Measurements from ENCODE around the gene TCTA. TPM values are rescaled to one million over a fixed set of nuclear protein-coding genes. Genes with fewer than 3 reads are reported as not detected.

TCTA gene
- total and polyA plus RNA-seq, 10 of the 15 experiments (the other 5 are each of a cell fraction or from before 2014, with no cell fraction given), result 6.5 to 30.5 (median 18.3) TPM

- Histone ChIP-seq H3K9ac (ENCODE audit: control insufficient read depth, insufficient read depth, low read length) (no peak overlapping the region), H3K4me3 (no peak overlapping the region), H2AFZ (ENCODE audit: control insufficient read depth, low read depth, low read length) (no peak overlapping the region), H3K36me3 (ENCODE audit: control insufficient read depth in 2 of 2, insufficient read depth in 2 of 2, low read length in 1 of 2) (no peaks in the 10 kb centered on the region), H3K4me1 (ENCODE audit: control insufficient read depth, insufficient read depth, low read length) (no peaks in the 10 kb centered on the region; the same call in 1 of the 2 replicates), H3K27me3 (replicated peaks in 1 of 2; ENCODE audit: control insufficient read depth in 2 of 2, insufficient read depth in 2 of 2, low read length in 1 of 2) (no peaks in the 10 kb centered on the region), H3K79me2 (ENCODE audit: control insufficient read depth, insufficient read depth, low read length) (peaks cover 2% of the 10 kb centered on the region; the same call in 1 of the 2 replicates), H3K9me3 (replicated peaks; ENCODE audit: control insufficient read depth, insufficient read depth, low read length) (no peaks in the 10 kb centered on the region), H4K20me1 (ENCODE audit: control insufficient read depth, insufficient read depth) (no peaks in the 10 kb centered on the region), H3K4me2 (ENCODE audit: control insufficient read depth, insufficient read depth) (no peak overlapping the region), H3K27ac (ENCODE audit: control insufficient read depth, insufficient read depth) (no peak overlapping the region)
- DNase-seq (ENCODE audit: low read depth, low spot score), result no peak
- intact Hi-C loops (cut with micrococcal nuclease; ENCODE audit: unreplicated experiment) (no loop called here), in situ Hi-C loops (cut with MboI) (no loop called here)
- RAD21 ChIA-PET (ENCODE audit: unreplicated experiment), result interaction anchor here (0.8 to 1.5 kb wide), 2 partner anchors 16 to 76 kb away, joined by 3 to 4 read pairs; no protein-coding TSS in a partner anchor
- WGBS (ENCODE audit: insufficient coverage, insufficient replicate concordance, low lambda C conversion rate, missing lambda C conversion rate), result 95% methylated on average over 2 of the region's 2 CpGs
- POLR2A ChIA-PET, result interaction anchor here (0.7 to 3.6 kb wide), 4 partner anchors 12 to 33 kb away, joined by 3 to 28 read pairs (median 4); partner anchors contain the start of genes RHOA and TCTA
- peak; percentile 56 for FAIRE-seq
- no peak for ATAC-seq
- CTCF ChIA-PET, result interaction anchor here (0.8 kb wide), 1 partner anchor 11 kb away, joined by 3 read pairs; no protein-coding TSS in a partner anchor
- SMC1A ChIA-PET (ENCODE audit: uncharacterized antibody, unreplicated experiment), result interaction anchor here (0.6 to 1.5 kb wide), 5 partner anchors 9 to 87 kb away, joined by 3 to 4 read pairs (median 3); no protein-coding TSS in a partner anchor
- BruUV-seq (replicated peaks), result no TSS peak
- TF ChIP-seq BHLHE40 (IDR thresholded peaks at IDR 0.05; ENCODE audit: borderline replicate concordance in 1 of 2, low read depth in 2 of 2, low read length in 1 of 2), result no peak
- TF ChIP-seq, protein P1, sequence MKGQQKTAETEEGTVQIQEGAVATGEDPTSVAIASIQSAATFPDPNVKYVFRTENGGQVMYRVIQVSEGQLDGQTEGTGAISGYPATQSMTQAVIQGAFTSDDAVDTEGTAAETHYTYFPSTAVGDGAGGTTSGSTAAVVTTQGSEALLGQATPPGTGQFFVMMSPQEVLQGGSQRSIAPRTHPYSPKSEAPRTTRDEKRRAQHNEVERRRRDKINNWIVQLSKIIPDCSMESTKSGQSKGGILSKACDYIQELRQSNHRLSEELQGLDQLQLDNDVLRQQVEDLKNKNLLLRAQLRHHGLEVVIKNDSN (IDR thresholded peaks at IDR 0.05; ENCODE audit: borderline replicate concordance, extremely low read length, insufficient read depth, low read depth, low read length), result no peak
- TF ChIP-seq MTA2 (IDR thresholded peaks at IDR 0.05; ENCODE audit: low read depth), result no peak
- no peak for TF ChIP-seq CBX5 (IDR thresholded peaks at IDR 0.05; ENCODE audit: low read depth)
- no peak for TF ChIP-seq NBN (IDR thresholded peaks at IDR 0.05)
- no peak for TF ChIP-seq ASH2L (IDR thresholded peaks at IDR 0.05; ENCODE audit: borderline replicate concordance, low read depth)
- TF ChIP-seq CEBPB (IDR thresholded peaks at IDR 0.05; ENCODE audit: borderline replicate concordance in 1 of 2, low read depth in 2 of 2, low read length in 2 of 2), result no peak
- TF ChIP-seq PML (IDR thresholded peaks at IDR 0.05; ENCODE audit: low read length), result no peak
- no peak for TF ChIP-seq NFYB (IDR thresholded peaks at IDR 0.05; ENCODE audit: insufficient read depth, low read depth, low read length)
- TF ChIP-seq IKZF2 (IDR thresholded peaks at IDR 0.05), result no peak
- no peak for TF ChIP-seq SRF (IDR thresholded peaks at IDR 0.05; ENCODE audit: low read depth in 2 of 2, low read length in 2 of 2)
- no peak for TF ChIP-seq KLF5 (IDR thresholded peaks at IDR 0.05; ENCODE audit: partially characterized antibody)
- TF ChIP-seq USF2 (IDR thresholded peaks at IDR 0.05; ENCODE audit: borderline replicate concordance, low read depth, low read length), result no peak
- TF ChIP-seq FOS (IDR thresholded peaks at IDR 0.05; ENCODE audit: borderline replicate concordance, extremely low read depth, insufficient read length), result no peak
- TF ChIP-seq SKIL (IDR thresholded peaks at IDR 0.05; ENCODE audit: low read depth, poor library complexity, severe bottlenecking), result no peak
- no peak for TF ChIP-seq POLR2AphosphoS2 (IDR thresholded peaks at IDR 0.05; ENCODE audit: low read depth, low read length)
- no peak for TF ChIP-seq FOXK2 (IDR thresholded peaks at IDR 0.05)
- TF ChIP-seq, protein P2, sequence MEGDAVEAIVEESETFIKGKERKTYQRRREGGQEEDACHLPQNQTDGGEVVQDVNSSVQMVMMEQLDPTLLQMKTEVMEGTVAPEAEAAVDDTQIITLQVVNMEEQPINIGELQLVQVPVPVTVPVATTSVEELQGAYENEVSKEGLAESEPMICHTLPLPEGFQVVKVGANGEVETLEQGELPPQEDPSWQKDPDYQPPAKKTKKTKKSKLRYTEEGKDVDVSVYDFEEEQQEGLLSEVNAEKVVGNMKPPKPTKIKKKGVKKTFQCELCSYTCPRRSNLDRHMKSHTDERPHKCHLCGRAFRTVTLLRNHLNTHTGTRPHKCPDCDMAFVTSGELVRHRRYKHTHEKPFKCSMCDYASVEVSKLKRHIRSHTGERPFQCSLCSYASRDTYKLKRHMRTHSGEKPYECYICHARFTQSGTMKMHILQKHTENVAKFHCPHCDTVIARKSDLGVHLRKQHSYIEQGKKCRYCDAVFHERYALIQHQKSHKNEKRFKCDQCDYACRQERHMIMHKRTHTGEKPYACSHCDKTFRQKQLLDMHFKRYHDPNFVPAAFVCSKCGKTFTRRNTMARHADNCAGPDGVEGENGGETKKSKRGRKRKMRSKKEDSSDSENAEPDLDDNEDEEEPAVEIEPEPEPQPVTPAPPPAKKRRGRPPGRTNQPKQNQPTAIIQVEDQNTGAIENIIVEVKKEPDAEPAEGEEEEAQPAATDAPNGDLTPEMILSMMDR (IDR thresholded peaks at IDR 0.05 in 2 of 3, conservative IDR thresholded peaks at IDR 0.05 in 1 of 3; ENCODE audit: control insufficient read depth in 2 of 3, extremely low read depth in 1 of 3, insufficient read depth in 1 of 3, low read depth in 3 of 3, low read length in 3 of 3), result no peak
- no peak for TF ChIP-seq POLR2AphosphoS5 (IDR thresholded peaks at IDR 0.05; ENCODE audit: low read length)
These were observed 15.4 kb downstream of the TCTA start for GRCh38 chr3:49427586-49427985.
